Amygdala (tissue), 56 donors: ENCODE data around the gene PARN.

Experiments
- DNase-seq, 56 donors: peaks; one replicate each; lab custom pipeline; 2025; lab: John Stamatoyannopoulos, UW

Gene PARN

DNA sequence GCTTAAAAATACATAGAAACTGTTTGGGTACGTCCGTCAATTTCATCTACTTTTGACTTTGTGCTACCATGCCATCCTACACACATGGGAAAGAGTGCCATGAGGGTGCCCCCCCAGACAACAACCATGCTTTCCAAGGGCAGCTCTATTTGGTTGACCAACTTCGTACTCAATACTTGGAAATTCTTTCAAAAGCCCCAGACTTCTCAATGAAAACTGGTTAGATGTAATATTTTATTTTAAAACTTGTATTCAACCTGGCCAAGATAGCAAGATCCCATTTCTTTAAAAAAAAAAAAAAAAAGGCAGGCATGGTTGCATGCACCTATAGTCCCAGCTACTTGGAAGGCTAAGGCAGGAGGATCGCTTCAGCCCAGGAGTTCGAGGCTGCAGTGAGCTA lies 98.4 kb downstream of the PARN start:
- no peak for DNase-seq

DNA sequence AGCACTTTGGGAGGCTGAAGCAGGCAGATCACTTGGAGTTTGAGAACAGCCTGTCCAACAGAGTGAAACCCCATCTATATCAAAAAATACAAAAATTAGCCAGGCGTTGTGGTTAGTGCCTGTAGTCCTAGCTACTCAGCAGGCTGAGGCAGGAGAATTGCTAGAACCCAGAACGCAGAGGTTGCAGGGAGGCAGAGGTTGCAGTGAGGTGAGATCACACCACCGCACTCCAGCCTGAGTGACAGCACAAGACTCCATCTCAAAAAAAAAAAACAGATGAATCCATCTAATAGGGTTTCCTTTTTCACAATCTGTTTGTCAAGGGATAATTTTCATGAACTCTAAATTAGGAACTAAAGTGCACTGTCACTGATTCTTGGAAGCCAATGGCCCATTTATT lies 99.0 kb downstream of the PARN start:
- no peak for DNase-seq

DNA sequence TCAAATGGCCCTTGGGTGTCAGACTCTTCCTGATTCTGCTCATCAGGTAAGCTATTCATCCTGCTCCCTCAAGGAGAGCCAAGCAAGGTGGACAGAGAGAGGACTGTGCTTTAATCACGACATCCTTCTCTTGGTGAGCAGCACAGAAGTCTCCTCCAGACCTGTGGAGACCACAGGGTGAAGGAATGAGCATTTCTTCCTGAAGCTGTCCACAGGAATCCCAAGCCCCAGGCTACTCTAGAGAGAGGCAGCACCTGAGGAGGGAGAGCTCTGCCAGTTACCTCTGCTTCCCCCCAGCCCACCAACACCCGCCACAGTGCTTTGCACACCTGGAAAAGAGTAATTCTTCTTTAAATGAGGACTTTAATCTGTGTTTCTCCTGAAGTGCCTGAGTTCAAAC lies 100.0 kb downstream of the PARN start:
- DNase-seq, result no peak

DNA sequence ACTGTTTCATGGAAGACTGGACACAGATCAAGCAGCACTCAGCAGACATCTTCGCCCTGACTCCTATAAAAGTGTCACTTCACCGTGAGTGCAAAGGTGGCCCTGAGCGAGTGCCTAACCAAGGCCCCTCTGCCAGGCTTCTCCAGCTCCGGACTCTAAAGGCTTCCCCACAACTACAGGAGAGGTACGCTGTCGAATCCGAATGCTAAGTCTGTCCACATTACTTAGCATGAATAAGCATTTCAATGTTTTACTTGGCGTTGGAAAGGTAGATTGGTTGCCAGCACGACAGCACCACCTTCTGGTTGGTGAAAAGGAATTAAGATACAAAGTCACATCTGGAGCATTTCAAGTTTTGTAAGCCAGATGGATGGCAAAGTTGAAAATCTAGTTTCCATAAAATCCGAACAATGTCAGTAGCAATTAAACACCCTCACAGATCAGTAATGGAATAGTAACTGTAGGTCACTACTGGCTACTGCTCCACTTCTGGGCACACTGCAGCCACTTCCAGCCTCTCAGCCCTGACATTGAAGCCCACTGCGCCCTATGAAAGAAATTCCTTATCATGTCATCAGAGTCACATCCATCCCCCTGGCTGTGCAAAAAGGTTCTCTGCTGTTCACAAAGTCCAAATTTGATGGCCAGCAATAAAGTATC lies 100.9 kb downstream of the PARN start:
- DNase-seq, result peak in 50 of 56 donors; percentile 3 to 84 (median 40)

DNA sequence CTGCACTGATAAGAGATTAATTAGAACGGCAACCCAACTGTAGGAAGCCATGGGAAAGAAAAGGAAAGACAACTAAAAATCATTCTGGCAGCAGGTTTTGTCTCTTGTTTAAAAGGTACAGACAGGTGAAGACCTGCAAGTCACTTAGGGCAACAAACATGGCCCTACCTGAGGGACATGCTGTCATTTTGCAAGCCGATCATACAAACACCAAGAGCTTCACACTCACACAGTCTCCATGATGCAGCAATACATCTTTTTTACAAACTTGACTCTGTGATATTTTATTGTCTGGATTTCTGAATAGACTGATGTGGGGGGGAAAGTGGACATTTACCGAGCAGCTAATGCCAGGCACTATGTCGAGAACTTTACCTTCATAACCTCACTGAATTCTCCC lies 101.8 kb downstream of the PARN start:
- DNase-seq, result no peak

DNA sequence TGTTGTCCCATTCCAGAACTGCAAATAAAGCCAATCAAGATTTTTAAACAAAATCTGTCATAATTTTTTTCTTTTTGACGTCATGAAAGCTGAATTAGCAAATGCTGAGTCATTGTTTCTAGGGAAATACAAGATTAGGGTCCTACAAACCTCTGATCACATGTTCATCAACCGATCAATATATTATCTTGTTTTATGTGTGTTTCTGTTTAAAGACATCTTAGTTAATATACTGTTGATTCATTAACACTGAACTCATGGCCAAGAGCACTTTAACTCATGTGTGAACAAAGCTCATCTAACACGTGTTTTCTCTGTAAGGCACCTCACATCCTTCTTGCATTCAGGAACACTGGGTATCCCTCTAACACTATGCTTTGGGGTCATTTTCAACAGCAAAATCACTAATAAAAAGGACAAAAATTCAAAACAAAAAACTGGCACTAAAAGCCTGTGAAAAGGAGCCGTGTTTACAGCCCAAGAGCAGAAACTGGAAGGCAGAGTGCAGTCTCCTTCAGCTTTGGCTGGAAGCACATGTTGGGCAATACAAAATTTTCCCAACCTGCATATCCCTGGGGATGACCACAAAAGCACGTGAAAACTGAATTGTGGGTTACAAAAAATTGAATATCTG lies 102.5 kb downstream of the PARN start:
- DNase-seq, result no peak

DNA sequence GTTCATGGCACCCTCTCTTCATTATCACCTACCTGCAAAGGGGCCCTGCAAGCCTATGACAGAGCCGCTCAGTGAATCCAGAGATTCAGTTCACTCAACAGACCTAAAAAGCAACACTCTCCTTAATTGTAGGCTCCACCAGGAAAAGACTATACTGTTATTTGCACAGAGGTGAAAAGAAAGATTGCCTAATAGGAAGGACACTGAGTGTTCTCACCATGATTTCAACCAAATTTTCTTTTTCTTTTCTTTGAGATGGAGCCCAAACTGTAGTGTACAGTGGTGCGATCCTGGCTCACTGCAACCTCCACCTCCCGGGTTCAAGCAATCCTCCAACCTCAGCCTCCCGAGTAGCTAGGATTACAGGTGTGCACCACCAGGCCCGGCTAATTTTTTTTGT lies 104.5 kb downstream of the PARN start:
- no peak for DNase-seq

DNA sequence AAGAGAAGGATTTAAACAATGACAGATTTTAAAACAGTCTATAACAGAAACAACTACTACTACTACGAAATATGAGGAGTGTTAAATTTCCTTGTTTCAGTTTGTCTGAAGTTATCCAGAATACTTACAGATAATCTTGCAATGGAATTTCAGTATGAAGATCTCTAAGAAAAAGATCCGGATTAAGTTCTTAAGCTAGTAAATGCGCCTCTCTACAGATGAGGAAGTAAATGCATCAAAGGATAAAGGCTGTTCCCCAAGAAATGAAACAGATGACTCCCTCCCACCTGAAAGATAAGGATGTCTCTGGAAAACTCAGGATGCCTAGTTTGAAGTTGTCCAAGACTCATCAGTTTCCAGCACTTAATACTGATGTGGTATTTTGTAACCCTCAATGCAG lies 105.1 kb downstream of the PARN start:
- no peak for DNase-seq

DNA sequence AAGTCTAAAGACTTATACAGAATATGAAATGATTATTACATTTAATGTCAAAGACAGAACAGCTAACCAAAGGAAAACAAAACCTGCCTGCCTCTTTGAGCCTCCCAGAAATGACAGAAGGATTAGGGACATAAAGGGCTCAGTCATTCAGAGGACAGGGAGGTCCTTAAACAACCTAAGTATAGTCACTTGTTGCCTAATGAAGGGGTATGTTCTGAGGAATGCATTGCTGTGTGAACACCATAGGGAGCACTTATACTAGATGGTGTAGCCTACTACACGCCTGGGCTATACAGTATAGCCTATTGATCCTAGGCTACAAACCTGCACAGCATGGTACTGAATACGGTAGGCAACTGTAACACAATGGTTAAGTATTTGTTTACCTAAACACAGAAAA lies 106.4 kb downstream of the PARN start:
- DNase-seq, result no peak

DNA sequence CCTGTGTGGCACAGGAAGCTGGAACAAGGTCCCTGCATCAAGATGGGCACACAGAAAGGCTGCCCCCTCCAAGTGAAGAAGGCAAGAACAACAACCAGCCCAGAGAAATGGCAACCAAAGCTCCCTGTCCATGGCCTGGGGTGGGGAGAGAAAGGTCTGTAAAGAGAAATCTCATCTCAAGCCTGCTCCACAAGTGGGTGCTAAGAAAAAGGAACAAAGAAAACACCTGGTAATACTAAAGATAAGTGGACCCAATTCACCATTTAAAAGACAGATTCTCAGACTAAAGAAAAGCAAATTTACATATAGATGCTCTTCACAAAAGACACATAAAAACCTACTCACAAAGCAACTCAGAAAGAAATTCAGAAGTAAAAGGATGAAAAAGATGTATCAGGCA lies 107.4 kb downstream of the PARN start:
- DNase-seq, result no peak

DNA sequence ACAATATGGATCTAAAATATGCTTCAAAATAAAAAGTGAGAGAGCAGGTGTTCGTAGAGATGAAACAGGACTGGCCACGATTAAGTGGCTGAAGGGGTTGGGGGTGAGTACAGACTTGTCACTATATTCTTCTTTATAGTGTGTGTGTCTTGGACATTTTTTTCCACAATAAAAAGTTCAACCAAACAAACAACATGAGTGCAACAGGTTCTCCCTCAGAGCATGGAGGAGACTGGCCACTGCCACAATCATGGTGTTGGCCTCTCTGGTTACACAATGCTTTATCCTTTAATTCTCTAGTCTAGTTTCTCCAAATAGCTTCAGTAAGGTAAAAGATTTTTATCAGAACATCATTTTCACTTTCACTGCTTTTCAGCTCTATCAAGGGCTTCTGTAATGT lies 109.3 kb downstream of the PARN start:
- no peak for DNase-seq

DNA sequence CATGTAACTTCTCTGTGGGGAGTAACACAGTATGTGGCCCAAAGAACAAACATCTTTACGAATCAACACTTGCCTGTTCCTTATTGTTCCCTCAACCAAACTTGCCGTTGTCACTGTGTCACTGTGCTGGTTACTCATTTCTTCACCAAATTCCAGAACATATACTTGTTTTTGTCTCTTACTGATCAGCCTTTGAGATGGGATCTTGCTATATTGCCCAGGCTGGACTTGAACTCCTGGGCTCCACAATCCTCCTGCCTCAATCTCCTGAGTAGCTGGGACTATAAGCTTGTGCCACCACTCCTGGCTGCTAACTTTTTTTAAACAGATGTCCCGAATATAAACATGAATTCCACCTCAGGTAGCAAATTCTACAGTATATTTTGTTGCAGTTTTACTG lies 115.1 kb downstream of the PARN start:
- DNase-seq, result no peak

DNA sequence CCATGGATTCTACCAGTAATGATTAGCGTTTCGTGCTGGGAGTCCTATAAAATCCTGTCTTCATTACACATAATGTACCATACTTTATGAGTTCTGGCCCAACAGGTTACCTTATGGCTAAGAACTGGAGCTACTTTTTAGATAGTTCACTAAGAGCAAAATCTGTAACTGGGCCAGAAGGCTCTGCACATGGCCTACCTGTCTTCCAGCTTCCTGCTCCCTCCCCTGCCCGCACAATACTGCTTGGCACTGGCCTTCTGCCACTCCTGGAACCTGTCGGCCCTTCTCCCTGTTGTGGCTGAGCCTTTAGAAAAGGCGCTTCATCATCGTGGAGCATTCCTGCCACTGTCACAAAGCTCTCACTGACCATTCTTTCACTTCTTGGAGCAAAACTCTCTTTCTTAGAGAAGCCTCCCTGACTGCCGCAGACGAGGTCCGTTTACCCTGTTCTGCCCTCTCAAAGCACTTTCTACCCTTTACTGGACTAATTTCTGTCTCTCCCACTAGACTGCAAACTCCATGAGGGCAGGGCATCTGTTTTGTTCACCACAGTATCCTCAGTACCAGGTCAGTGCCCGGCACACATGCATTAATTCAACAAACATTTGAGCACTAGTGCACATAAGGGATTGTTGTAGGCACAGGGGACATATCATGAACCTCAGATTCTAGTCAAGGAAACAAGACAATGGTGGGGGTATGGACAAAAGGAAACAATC lies 116.5 kb downstream of the PARN start:
- no peak for DNase-seq

DNA sequence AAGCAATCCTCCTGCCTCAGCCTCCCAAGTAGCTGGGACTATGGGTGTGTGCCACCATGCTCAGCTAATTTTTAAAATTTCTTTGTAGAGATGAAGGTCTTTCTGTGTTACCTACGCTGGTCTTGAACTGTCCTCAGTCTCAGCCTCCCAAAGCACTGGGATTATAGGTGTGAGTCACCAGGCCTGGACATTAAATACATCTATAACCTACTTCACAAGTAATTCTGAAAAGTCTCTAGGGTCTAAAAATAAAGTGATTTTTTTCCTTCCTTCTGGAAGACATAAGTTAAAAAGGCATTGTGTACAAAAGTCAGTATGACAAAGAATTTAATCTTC lies 118.3 kb downstream of the PARN start:
- no peak for DNase-seq

DNA sequence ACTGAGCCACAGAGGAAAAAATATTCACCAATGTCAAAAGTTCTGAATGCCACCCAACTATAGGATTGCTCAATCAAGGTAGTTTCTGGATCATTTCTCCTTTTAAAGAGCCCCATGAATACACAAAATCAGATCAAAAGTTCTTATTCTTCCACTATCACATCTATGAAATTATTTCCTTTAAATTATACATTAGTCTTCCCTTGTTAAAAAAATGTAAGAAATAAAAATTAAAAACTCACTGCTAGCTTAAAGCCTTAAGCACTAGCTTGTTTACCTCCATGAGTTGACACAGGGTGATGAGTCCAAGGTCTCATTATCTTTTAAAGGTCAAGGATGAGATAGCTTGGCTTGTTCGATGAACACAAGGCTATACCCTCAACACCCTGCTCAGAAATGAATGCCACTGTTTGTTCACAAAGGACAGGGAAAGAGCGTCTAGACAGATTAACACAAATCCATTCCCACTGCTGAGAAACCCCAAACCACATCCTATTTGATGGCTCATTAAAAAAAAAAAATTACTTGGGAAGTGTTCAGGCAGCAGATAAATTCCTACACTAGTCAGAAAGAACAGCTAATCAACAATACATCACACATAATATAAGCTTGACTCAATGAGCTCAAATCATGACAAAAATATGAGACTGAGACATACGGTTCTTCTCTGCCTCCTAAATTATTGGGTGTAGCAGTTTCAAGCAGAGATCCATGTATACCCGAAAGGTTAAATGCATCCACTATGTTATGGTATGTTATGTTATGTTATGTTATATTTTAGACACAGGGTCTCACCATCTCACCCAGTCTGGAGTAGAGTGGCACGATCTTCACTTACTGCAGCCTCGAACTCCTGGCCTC lies 118.9 kb downstream of the PARN start:
- DNase-seq, result no peak

DNA sequence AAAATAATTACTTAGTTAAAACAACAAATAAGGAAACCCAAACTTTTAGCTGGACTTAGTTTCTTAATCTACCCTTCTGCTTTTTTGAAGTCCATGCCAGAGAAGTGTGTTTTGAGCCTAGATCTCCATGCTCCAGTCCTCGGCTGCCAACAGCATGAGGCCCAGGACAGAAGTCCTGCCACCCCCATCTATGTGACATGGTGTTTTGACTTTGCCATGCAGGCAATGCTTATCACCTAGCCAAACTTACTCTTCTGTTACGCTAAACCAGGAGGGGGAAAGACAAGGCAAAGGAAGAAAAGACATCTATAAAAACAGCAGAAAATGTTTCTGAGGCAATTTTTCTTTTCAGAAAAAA lies 119.5 kb downstream of the PARN start:
- no peak for DNase-seq

DNA sequence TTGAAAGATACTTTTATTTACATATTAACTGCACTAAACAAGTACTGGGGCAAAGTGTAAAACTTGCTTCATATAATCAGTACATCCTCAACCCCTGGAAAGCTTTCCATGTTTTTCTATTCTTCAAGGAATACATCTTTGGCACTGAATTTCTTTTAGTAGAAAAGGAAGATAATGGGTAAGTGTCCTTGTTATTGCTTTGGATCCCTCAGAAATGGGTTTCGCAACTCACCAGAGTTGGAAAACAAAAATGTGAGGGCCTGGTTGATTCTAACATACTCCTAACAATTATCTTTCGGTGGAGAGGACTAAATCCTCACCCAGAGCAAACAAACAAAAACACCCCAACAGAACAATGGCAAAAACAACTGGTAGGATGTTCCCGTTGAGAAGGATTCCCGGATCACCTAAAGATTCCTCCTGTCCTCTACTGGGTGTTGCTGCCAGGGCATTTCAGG lies 120.4 kb downstream of the PARN start:
- no peak for DNase-seq

DNA sequence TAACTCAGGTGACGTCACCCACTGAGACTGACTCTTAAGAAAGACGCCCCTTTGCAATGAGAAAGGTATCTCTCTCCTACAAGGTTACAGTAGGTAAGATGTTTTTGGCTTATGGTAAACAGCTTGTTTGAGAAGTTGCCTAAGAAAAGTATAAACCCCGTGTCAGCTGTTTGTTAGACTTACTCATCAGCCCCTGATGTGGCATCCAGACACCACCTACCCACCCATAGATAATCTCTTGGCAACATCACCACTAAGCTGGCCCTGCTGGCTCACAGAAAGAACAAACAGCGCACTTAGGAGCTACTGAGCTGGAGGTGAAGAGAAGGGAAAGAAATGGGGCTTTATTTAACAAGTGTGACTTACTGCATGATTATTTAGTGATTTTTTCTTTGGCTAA lies 121.0 kb downstream of the PARN start:
- DNase-seq, result no peak

DNA sequence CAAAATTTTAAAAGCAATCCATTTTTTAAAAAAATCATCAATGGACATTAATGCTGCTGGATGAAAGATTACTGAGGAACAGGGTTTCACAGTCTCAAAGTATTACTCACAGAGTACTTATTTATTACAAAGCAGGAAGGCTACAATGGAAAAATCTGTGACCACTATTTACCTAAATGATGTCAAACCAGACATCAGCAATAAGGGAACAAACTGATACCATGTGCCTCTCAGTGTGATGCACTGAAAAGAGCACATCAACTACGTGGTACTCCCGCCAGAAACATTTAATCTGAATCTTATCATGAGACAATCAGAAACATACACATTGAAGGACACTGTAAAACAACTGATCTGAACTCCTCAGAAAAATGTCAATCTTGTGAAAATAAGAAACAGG lies 124.2 kb downstream of the PARN start:
- DNase-seq, result no peak

DNA sequence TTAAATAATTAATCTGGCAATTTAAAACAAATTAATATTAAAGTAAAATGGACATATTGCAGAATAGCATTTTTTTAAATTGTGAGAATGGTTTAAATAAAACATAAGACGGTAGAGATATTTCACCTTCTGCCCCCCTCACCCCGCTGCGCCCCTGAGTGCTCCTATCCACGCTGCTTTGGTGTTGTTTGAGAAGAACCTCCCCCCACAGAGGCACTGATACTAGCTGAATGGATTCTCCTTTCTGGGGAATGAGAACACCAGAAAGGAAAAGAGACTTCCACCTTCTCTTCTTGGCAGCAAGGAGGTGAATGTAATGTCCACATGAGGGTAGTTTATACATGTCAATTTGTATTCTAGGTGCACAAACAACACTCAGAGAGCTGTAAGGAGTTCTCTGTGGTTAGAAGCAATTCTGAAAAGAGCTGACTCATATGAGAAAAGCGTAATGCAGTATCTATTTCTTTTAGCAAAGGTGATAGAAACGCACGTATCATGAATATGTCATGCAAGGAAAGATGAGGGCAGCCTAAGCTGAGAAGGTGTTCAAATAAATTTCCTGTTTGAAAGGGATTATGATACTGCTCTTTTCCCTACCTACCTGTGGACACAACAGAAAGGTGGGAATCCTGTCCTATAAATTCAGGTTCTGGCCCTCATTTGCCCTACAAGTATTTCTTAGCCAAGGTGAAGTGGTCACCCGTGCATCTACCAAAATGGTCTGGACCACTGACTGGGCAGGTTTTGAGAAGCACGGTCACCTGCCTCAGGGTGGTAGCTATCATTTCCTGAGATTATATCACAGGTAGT lies 126.9 kb downstream of the PARN start:
- no peak for DNase-seq
